ENCODE results near the gene DPF1. TPM values are rescaled to one million over a fixed set of nuclear protein-coding genes. Genes with fewer than 3 reads are reported as not detected.

The DPF1 gene
- total RNA-seq, 1 experiment from 2014 or later: 1.0 TPM

DNA sequence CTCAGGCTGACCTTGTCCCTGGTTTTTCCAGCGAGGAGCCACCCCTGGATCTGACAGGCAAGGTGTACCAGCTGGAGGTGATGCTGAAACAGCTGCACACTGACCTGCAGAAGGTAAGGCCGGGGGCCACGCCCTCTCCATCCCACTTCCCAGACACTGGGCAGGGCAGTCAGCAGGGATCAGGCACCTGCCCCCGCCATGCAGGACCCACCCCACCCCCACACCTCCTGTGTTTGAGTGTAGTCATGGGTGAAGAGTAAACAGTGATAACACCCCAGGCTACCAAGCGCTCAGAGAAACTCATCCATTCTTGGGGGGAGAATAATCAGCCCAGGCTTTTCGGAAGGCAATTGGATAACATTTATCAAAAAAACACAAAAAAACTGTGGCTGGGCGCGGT is 19.9 kb downstream of the DPF1 start:
- no peaks in the 10 kb centered on the region for H3K27me3 Mint-ChIP-seq (ENCODE audit: unreplicated experiment)
- no peaks in the 10 kb centered on the region for H3K4me1 Mint-ChIP-seq (ENCODE audit: low read depth, unreplicated experiment)
- no peak for DNase-seq
- intact Hi-C loops (cut with micrococcal nuclease; ENCODE audit: unreplicated experiment): no loop called here
- no TSS peak for BruUV-seq (replicated peaks)
- peaks cover 39% of the 10 kb centered on the region for H3K36me3 Mint-ChIP-seq (ENCODE audit: insufficient read depth, unreplicated experiment)
- TF ChIP-seq, protein P1, sequence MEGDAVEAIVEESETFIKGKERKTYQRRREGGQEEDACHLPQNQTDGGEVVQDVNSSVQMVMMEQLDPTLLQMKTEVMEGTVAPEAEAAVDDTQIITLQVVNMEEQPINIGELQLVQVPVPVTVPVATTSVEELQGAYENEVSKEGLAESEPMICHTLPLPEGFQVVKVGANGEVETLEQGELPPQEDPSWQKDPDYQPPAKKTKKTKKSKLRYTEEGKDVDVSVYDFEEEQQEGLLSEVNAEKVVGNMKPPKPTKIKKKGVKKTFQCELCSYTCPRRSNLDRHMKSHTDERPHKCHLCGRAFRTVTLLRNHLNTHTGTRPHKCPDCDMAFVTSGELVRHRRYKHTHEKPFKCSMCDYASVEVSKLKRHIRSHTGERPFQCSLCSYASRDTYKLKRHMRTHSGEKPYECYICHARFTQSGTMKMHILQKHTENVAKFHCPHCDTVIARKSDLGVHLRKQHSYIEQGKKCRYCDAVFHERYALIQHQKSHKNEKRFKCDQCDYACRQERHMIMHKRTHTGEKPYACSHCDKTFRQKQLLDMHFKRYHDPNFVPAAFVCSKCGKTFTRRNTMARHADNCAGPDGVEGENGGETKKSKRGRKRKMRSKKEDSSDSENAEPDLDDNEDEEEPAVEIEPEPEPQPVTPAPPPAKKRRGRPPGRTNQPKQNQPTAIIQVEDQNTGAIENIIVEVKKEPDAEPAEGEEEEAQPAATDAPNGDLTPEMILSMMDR (IDR thresholded peaks at IDR 0.05; ENCODE audit: unreplicated experiment): no peak
- CTCF ChIA-PET: no interaction called here
- no peaks in the 10 kb centered on the region for H3K9me3 Mint-ChIP-seq (ENCODE audit: low read depth, unreplicated experiment)
- H3K4me3 Mint-ChIP-seq (ENCODE audit: low read depth, unreplicated experiment): no peak overlapping the region
- no peak overlapping the region for H3K27ac Mint-ChIP-seq (ENCODE audit: unreplicated experiment)

DNA sequence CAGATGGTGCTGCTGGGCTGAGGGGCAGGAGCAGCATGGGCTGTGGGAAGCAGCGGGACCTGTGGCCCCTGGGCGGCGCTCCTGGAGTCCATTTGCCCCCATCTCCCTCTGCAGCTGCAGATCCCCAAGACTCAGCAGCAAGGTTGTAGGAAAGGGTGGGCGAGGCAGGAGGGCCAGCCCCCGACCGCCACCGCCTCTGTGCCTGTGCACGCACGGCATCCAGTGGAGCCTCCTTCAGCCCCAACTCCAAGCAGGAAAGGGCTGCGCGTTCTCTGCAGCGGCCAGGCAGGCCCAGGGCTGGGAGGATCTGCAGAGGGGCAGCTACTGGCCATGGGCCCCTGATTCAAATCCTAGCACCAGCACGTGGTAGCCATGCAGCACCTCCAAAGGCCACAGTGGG is 20.8 kb downstream of the DPF1 start:
- Mint-ChIP-seq H3K36me3 (ENCODE audit: insufficient read depth, unreplicated experiment) (peaks cover 42% of the 10 kb centered on the region), H3K9me3 (ENCODE audit: low read depth, unreplicated experiment) (no peaks in the 10 kb centered on the region), H3K4me3 (ENCODE audit: low read depth, unreplicated experiment) (no peak overlapping the region), H3K4me1 (ENCODE audit: low read depth, unreplicated experiment) (no peaks in the 10 kb centered on the region), H3K27me3 (ENCODE audit: unreplicated experiment) (no peaks in the 10 kb centered on the region), H3K27ac (ENCODE audit: unreplicated experiment) (no peak overlapping the region)
- BruUV-seq (replicated peaks): no TSS peak
- no peak for DNase-seq
- intact Hi-C loops (cut with micrococcal nuclease; ENCODE audit: unreplicated experiment): no loop called here
- TF ChIP-seq, protein P1 (IDR thresholded peaks at IDR 0.05; ENCODE audit: unreplicated experiment): no peak
- CTCF ChIA-PET: no interaction called here

DNA sequence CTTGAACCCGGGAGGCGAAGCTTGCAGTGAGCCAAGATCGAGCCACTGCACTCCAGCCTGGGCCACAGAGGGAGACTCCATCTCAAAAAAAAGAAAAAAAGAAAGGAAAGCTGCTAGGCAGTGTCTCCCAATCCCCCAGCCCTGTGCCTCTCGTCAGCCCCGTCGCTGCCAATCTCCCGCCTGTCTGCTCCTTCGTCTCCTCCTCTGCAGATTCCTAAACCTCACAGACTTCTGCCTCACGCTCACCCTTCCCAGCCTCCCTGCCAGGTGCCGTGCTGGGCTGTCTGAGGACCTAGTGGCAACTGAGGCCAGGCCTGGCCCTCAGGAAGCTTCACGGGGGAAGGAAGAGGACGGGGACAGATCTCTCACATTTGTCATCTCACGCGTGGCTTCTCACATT is 21.5 kb downstream of the DPF1 start:
- no peaks in the 10 kb centered on the region for H3K4me1 Mint-ChIP-seq (ENCODE audit: low read depth, unreplicated experiment)
- TF ChIP-seq, protein P1 (IDR thresholded peaks at IDR 0.05; ENCODE audit: unreplicated experiment): no peak
- no peak for DNase-seq
- H3K4me3 Mint-ChIP-seq (ENCODE audit: low read depth, unreplicated experiment): no peak overlapping the region
- peaks cover 43% of the 10 kb centered on the region for H3K36me3 Mint-ChIP-seq (ENCODE audit: insufficient read depth, unreplicated experiment)
- no peaks in the 10 kb centered on the region for H3K9me3 Mint-ChIP-seq (ENCODE audit: low read depth, unreplicated experiment)
- CTCF ChIA-PET: no interaction called here
- no peak overlapping the region for H3K27ac Mint-ChIP-seq (ENCODE audit: unreplicated experiment)
- no peaks in the 10 kb centered on the region for H3K27me3 Mint-ChIP-seq (ENCODE audit: unreplicated experiment)
- BruUV-seq (replicated peaks): no TSS peak
- intact Hi-C loops (cut with micrococcal nuclease; ENCODE audit: unreplicated experiment): no loop called here

DNA sequence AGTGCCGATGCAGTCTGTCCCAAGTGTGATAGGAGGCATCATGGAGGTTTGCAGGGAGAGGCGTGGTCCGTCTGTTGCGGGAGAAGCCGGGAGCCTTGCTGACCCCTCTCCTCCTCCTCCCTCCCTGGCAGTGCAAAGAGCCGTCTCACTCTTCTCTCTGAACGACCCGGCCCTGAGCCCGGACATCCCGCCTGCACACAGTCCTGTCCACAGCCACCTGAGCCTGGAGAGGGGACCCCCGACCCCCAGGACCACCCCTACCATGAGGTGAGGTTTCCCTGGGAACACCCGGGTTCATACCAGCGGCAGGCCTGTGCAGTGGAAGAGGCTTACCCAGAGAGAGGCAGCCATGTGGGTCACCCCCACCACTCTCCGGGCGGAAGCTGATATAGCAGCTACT is 22.3 kb downstream of the DPF1 start:
- no TSS peak for BruUV-seq (replicated peaks)
- H3K4me1 Mint-ChIP-seq (ENCODE audit: low read depth, unreplicated experiment): no peaks in the 10 kb centered on the region
- DNase-seq: no peak
- no peak overlapping the region for H3K4me3 Mint-ChIP-seq (ENCODE audit: low read depth, unreplicated experiment)
- intact Hi-C loops (cut with micrococcal nuclease; ENCODE audit: unreplicated experiment): no loop called here
- TF ChIP-seq, protein P1 (IDR thresholded peaks at IDR 0.05; ENCODE audit: unreplicated experiment): no peak
- no peaks in the 10 kb centered on the region for H3K9me3 Mint-ChIP-seq (ENCODE audit: low read depth, unreplicated experiment)
- H3K36me3 Mint-ChIP-seq (ENCODE audit: insufficient read depth, unreplicated experiment): peaks cover 42% of the 10 kb centered on the region
- CTCF ChIA-PET: no interaction called here
- no peaks in the 10 kb centered on the region for H3K27me3 Mint-ChIP-seq (ENCODE audit: unreplicated experiment)
- no peak overlapping the region for H3K27ac Mint-ChIP-seq (ENCODE audit: unreplicated experiment)

DNA sequence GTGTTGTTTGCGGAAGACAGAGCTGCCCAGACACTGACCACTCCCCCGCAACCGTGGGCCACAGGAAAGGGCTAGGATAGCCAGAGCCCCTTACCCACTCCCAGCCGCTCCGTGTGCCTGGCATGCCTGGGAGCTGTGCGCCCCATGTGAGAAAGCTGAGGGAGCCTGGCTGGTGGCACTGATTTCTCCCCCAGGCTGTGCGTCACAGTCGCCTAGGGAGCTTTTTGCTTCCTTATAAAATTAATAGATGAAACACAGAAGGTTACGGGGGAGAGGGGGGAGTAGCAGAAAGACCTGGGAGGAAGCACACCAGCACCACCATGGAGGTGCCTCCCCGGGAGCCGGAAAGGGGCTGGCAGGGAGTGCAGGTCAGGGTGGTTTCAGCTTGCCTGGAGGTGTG is 24.7 kb downstream of the DPF1 start:
- peaks cover 46% of the 10 kb centered on the region for H3K36me3 Mint-ChIP-seq (ENCODE audit: insufficient read depth, unreplicated experiment)
- no peaks in the 10 kb centered on the region for H3K27me3 Mint-ChIP-seq (ENCODE audit: unreplicated experiment)
- peaks cover 2% of the 10 kb centered on the region for H3K9me3 Mint-ChIP-seq (ENCODE audit: low read depth, unreplicated experiment)
- H3K4me1 Mint-ChIP-seq (ENCODE audit: low read depth, unreplicated experiment): no peaks in the 10 kb centered on the region
- DNase-seq: no peak
- intact Hi-C loops (cut with micrococcal nuclease; ENCODE audit: unreplicated experiment): no loop called here
- CTCF ChIA-PET: no interaction called here
- no TSS peak for BruUV-seq (replicated peaks)
- H3K4me3 Mint-ChIP-seq (ENCODE audit: low read depth, unreplicated experiment): no peak overlapping the region
- TF ChIP-seq, protein P1 (IDR thresholded peaks at IDR 0.05; ENCODE audit: unreplicated experiment): no peak
- no peak overlapping the region for H3K27ac Mint-ChIP-seq (ENCODE audit: unreplicated experiment)
